A673 (cell line): ENCODE measurements around the gene DPF3.

ENCODE experiments used
- CTCF ChIP-seq: fragments of 300-800, 200-600 bp; sonication (generic); conservative IDR thresholded peaks from 2 replicates; pipeline ENCODE4 v1.5.1; 2017; ENCODE audit warnings: low read depth, mild to moderate bottlenecking, antibody characterized with exemption, low read length, moderate library complexity, mixed read lengths
- EZH2 ChIP-seq: fragments of 200-600 bp; sonication (generic); IDR thresholded peaks from 2 replicates; pipeline ENCODE4 v1.6.1; 2017; ENCODE audit warnings: borderline replicate concordance, low read depth, mild to moderate bottlenecking, mixed read lengths, antibody characterized with exemption, low read length; ENCODE audit not compliant: poor library complexity, severe bottlenecking

GRCh38 chr14:72619881-72620280 lies 274.0 kb downstream of the DPF3 start:
- TF ChIP-seq CTCF (no peak), EZH2 (no peak)
